IPS DF 4.7 (cell line): ENCODE data around the gene OGT.

Experiments used
- DNase-seq: peaks from one replicate; pipeline ENCODE4 v3.0.0-alpha.2; 2013; ENCODE audit warnings: low spot score; ENCODE audit errors: extremely low read depth

The OGT gene

DNA sequence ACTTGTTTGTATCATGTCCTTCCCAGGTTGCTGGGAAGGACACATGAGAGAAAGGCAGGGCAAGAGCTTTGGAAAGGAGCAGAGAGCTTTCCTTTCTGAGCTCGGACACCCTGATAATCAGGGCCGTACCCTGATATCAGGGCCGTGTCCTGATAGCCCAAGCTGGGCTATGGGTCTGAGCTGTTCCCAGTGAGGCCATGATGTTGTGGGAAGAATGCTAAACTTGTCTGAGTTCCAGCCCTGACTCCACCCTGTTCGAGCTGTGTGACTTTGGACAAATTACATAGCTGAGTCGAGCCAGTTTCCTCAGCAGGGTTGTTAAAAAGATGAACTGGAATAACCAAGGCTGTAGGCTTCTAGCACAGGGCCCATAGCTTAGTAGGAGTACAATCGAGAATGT, 88.7 kb downstream of the OGT start:
- DNase-seq = no peak

DNA sequence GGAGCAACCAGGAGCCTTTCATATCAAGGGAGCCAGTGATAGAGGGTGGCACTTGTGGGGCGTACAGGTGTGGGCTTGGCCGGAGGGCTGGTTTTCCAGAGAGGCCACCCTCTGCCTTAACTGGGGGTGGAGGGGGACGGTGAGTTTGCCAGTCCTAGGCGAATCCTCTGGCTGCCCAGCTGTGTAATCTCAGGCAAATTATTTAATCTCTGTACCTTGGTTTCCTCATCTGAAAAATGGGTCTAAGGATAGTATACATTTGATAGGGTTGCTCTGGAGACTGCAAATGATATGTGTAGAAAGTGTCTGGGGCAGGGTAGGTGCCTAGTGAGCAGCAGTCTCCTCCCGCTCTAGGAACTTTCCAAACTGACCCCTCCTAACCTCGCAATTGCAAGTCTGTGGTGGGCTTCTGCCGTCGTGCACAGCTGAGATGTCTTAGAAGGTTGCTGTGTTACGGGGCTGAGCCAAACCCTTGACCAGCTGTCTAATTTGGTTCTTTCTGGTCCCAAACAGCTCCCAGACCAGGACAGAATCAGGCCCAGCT, 89.2 kb downstream of the OGT start:
- DNase-seq = no peak

DNA sequence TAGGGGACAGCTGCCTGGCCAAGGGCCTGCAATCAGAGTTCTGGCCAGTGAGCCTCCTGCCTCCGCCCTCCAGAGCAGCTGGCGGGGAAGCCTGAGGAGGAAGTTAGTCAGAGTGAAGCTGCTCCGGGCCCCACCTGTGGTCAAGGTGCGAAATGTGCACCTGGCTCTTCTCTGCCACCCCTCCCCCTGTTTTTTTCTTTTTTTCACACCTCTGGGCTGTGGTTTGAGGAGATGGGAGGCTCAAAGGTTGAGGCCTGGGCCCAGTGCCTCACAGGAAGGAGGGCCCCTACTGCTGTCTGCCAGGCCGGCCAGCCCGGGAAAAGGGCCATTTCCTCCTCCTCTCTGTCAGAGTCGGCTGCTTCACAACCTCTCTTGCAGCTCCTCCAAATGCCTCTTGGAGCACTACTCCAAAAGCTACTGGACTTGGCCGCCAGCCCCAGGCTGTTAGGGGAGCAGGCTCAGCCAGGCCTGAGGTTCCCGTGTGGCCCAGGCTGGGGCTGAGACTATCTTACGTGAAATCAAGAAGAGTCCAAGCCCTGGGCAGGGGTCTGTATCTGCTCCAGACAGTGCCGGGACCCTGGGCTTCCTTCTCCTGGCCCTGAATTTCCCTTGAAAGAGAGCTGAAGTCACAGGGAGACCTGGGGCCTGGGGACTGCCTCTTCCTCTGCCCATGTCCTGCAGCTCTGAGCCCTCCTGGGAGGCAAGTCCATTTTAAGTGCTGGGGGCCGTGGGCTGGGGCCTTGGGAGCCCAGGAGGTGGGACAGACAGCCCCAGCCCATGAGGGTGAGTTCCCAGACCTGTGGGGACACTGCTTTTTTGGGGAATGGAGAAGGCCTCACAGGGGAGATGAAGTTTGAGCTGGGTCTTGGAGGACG, 89.9 kb downstream of the OGT start:
- DNase-seq = no peak

DNA sequence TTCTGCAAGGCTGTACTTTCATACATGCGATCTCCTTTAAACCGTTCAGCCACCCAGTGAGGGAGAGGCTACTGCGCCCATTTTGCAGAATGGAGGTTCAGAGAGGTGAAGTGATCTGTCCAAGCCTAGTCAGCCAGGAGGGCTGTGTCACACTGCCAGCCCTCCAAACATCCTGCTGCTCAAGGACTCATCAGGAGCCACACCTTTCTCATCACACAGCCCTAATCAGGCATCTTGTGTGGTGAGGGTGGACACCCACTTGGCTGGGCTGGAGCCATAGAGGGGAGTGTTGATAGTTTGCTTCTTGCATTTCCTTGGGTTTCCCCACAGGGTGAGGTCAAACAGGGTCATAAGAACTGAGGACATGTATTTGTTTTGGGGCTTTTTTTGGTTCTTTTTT, 90.8 kb downstream of the OGT start:
- DNase-seq = no peak

DNA sequence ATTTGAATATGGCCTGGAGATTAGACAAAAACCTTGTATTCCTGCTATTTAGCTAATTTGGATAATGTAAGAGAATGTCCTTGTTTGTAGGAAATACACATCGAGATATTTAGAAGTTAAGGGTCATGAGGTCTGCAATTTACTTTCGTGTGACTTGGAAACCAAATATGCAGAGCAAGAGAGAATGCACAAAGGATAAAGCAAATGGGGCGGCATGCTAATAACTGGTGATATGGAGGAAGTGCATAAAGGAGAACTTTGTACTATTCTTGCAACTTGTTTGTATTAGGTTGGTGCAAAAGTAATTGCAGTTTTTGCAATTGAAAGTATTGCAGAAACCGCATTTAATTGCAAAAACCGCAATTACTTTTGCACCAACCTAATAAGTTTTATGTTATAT, 92.6 kb downstream of the OGT start:
- no peak for DNase-seq
